Skeletal muscle satellite cell (primary cell): Measurements from ENCODE around the gene GRB14.
"Not testable (repeated sequence)": the region's sequence is repeated elsewhere in the genome, so short reads cannot be mapped to it uniquely, and the experiment has no call there.

Experiments used
- H3K27me3 ChIP-seq: 2 replicates; pipeline ENCODE4 v1.7.0; 2013; ENCODE audit warnings: low read length; ENCODE audit not compliant: control insufficient read depth, insufficient read depth
- H3K36me3 ChIP-seq: 2 replicates; pipeline ENCODE4 v1.7.0; 2013; ENCODE audit warnings: mild to moderate bottlenecking, control low read depth, low read length; ENCODE audit not compliant: insufficient read depth
- H3K4me1 ChIP-seq: 2 replicates; pipeline ENCODE4 v1.7.0; 2013; ENCODE audit warnings: low read length; ENCODE audit not compliant: control insufficient read depth, insufficient read depth
- H3K4me2 ChIP-seq: 2 replicates; pipeline ENCODE4 v1.7.0; 2013; ENCODE audit warnings: mild to moderate bottlenecking, low read length
- H3K4me3 ChIP-seq: 2 replicates; pipeline ENCODE4 v1.7.0; 2013; ENCODE audit warnings: low read length
- H3K9ac ChIP-seq: 2 replicates; pipeline ENCODE4 v1.7.0; 2013; ENCODE audit warnings: mild to moderate bottlenecking, low read depth, low read length, moderate library complexity
- H3K9me3 ChIP-seq: replicated peaks from 2 replicates; pipeline ENCODE4 v1.7.0; 2013; ENCODE audit warnings: mild to moderate bottlenecking, control low read depth, low read length

Gene GRB14

GRCh38 chr2:164478205-164478604 lies 143.1 kb downstream of the GRB14 start:
- H3K27me3 ChIP-seq, result no peaks in the 10 kb centered on the region
- H3K4me3 ChIP-seq, result no peak overlapping the region
- H3K36me3 ChIP-seq, result no peaks in the 10 kb centered on the region
- no peaks in the 10 kb centered on the region for H3K9me3 ChIP-seq
- no peaks in the 10 kb centered on the region for H3K4me1 ChIP-seq
- no peak overlapping the region for H3K9ac ChIP-seq
- no peak overlapping the region for H3K4me2 ChIP-seq

DNA sequence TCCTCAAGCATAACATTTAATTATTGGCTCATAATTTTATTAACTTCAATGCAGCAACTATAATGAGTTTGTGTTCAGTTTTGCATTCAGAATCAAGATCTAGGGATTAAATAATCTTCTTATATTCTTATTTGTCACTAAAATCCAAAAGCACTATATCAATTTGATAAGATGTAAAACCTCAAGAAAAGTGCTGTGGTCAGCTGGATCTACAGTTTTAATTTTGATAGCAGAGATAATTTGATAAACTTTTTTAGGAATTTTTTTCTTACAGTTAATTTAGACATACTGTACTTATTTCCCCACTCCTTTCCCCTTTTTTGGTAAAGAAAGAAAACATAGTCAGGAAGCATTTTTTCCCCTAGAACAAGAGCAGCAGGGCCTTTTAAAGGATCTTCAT lies 146.4 kb downstream of the GRB14 start:
- Histone ChIP-seq H3K4me1 (no peaks in the 10 kb centered on the region), H3K36me3 (no peaks in the 10 kb centered on the region)

DNA sequence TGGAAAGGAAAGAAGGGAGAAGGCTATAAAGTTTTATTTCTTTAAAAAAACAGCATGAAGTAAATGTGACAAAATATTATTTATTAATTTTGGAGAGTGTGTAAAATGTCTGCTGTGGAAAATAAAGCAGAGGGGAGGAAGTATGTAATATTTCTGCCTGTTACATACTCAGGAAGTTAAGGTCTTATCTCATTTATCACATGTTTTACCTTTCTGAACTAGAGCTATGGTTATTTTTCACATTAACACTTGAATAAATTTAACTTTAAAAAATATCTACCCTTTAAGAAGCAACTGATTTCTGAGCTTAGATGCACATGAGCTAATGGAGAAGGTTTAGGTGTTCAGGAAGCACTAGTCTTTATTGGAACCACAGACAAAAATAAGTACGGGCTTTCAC lies 148.3 kb downstream of the GRB14 start:
- Histone ChIP-seq H3K9me3 (no peaks in the 10 kb centered on the region), H3K9ac (no peak overlapping the region), H3K4me1 (no peaks in the 10 kb centered on the region), H3K4me3 (no peak overlapping the region), H3K4me2 (no peak overlapping the region), H3K27me3 (no peaks in the 10 kb centered on the region), H3K36me3 (no peaks in the 10 kb centered on the region)

More for the DNA sequence above, 146.4 kb downstream of the GRB14 start:
- Histone ChIP-seq H3K4me2 (no peak overlapping the region), H3K9ac (no peak overlapping the region), H3K27me3 (no peaks in the 10 kb centered on the region), H3K9me3 (no peaks in the 10 kb centered on the region), H3K4me3 (no peak overlapping the region)

DNA sequence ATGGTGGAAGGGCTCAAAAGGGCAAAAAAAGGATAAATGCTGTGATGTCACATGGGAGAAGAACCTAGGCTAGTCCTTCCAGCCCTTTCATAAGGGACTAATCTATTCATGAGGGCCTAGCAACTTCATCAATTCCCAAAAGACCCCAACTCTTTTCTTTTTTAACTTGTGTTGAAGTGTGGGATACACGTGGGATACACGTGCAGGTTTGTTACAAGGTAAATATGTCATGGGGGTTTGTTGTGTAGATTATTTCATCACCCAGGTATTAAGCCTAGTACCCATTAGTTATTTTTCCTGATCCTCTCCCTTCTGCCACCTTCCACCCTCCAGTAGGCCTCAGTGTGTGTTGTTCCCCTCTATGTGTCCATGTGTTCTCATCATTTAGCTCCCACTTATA lies 156.2 kb downstream of the GRB14 start:
- not testable (repeated sequence) for H3K36me3 ChIP-seq, H3K9ac ChIP-seq, H3K4me1 ChIP-seq, H3K4me2 ChIP-seq, H3K27me3 ChIP-seq, H3K4me3 ChIP-seq, H3K9me3 ChIP-seq

DNA sequence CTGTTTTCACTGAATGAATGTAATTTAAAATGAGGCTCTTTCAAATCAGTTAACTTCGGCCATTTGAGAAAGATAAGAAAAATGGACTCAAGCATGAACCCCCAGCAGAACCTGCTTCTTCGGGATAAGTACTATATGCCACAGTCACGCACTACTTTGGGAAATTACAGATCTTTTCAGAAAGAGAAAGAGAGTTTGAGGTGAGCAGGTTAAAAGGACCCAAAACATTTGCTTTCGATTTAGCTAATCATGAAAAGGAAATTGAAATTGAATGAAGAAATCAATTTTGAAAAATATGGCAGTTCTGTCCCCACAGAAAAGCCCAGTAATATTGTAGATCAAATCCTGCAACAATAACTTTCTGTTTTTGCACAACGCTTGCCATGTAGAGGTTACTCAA lies 156.9 kb downstream of the GRB14 start:
- H3K4me1 ChIP-seq, result no peaks in the 10 kb centered on the region
- no peaks in the 10 kb centered on the region for H3K9me3 ChIP-seq
- no peak overlapping the region for H3K9ac ChIP-seq
- H3K36me3 ChIP-seq, result no peaks in the 10 kb centered on the region
- no peaks in the 10 kb centered on the region for H3K27me3 ChIP-seq
- no peak overlapping the region for H3K4me2 ChIP-seq
- no peak overlapping the region for H3K4me3 ChIP-seq

- no peaks in the 10 kb centered on the region for H3K4me1 ChIP-seq
- H3K9ac ChIP-seq, result no peak overlapping the region
- no peaks in the 10 kb centered on the region for H3K27me3 ChIP-seq
- no peaks in the 10 kb centered on the region for H3K36me3 ChIP-seq
- no peaks in the 10 kb centered on the region for H3K9me3 ChIP-seq
- no peak overlapping the region for H3K4me2 ChIP-seq
- no peak overlapping the region for H3K4me3 ChIP-seq
These were observed 162.5 kb downstream of the GRB14 start for GRCh38 chr2:164458792-164459191.

DNA sequence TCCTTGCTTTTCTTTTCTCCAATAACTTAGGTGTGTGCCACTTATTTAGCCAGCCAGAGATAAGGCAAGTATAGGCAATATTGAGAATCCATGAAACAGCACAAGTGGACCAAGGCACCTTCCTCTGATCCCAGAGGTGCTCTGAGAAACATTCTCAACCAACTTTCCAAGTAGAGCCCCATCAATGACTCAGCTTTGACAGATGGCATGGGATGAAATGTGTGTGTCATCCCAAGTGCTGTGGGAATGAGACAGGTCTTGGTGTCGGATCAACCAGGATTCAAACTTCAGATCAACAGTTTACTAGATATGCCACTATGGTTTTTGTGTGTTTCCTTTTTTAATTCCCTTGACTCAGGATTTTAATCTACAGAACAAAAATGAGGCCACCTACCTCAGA lies 164.0 kb downstream of the GRB14 start:
- no peaks in the 10 kb centered on the region for H3K36me3 ChIP-seq

DNA sequence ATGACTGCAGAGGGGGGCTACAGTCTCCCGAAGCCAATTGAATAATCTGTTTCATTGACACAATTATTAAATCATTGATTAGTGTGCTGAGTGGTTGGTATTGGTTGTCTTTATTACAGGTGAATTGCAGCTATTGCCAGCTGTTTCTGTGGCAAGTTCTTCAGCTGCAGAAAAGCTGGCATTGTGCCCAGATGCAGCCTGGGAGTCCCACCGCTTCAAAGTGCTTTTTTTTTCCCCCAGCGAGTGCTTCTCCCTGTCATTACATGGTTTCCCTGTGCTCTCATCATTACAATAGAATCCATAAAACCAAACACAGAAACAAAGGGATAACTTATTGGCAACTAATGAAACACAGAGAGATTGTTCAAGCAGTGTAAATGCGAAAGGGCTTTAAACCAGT lies 164.7 kb downstream of the GRB14 start:
- H3K9me3 ChIP-seq, result no peaks in the 10 kb centered on the region
- no peaks in the 10 kb centered on the region for H3K27me3 ChIP-seq
- H3K9ac ChIP-seq, result no peak overlapping the region
- no peak overlapping the region for H3K4me2 ChIP-seq
- H3K36me3 ChIP-seq, result no peaks in the 10 kb centered on the region
- no peak overlapping the region for H3K4me3 ChIP-seq
- H3K4me1 ChIP-seq, result no peaks in the 10 kb centered on the region

More for the DNA sequence above, 164.0 kb downstream of the GRB14 start:
- Histone ChIP-seq H3K4me1 (no peaks in the 10 kb centered on the region), H3K4me3 (no peak overlapping the region), H3K9me3 (no peaks in the 10 kb centered on the region), H3K9ac (no peak overlapping the region), H3K27me3 (no peaks in the 10 kb centered on the region), H3K4me2 (no peak overlapping the region)

DNA sequence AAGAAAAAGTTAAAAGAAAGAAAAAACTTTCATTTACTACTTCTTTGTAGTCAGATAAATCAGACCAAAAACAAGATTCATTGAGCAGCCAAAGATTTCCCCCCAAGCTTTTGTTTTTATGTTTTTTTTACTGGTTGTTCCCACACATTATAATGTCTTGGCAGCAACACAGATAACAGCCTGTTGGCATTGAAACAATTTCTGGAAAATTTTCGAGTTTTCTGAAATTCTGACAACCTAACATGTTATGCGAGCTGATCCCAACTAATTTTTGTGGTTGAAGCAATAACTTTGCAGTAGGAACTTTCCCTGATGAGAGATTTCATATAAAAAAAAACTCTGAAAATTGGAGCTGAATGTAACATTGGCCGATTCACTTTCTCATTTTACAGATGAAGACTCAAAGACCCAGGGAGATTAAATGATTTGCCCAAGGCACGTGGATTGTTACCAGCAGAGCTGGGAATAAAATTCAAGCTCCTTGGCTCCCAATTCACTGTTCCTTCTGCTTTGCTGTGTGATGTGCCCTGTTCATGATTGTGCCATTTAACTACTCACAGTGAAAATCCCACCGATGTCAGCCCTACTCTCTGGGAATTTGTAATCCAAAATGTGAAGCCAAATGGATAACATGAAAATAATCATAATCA lies 167.5 kb downstream of the GRB14 start:
- no peaks in the 10 kb centered on the region for H3K4me1 ChIP-seq
- H3K36me3 ChIP-seq, result no peaks in the 10 kb centered on the region
- no peaks in the 10 kb centered on the region for H3K27me3 ChIP-seq
- no peak overlapping the region for H3K4me2 ChIP-seq
- H3K4me3 ChIP-seq, result no peak overlapping the region
- no peaks in the 10 kb centered on the region for H3K9me3 ChIP-seq
- H3K9ac ChIP-seq, result no peak overlapping the region

- H3K9ac ChIP-seq, result no peak overlapping the region
- H3K9me3 ChIP-seq, result no peaks in the 10 kb centered on the region
- no peak overlapping the region for H3K4me3 ChIP-seq
- H3K4me1 ChIP-seq, result no peaks in the 10 kb centered on the region
- no peaks in the 10 kb centered on the region for H3K36me3 ChIP-seq
- H3K4me2 ChIP-seq, result no peak overlapping the region
- H3K27me3 ChIP-seq, result no peaks in the 10 kb centered on the region
These were observed 171.0 kb downstream of the GRB14 start for GRCh38 chr2:164450278-164450677.

- H3K9ac ChIP-seq, result no peak overlapping the region
- H3K4me3 ChIP-seq, result no peak overlapping the region
- H3K4me2 ChIP-seq, result no peak overlapping the region
- H3K36me3 ChIP-seq, result no peaks in the 10 kb centered on the region
- H3K4me1 ChIP-seq, result no peaks in the 10 kb centered on the region
- no peaks in the 10 kb centered on the region for H3K27me3 ChIP-seq
- no peaks in the 10 kb centered on the region for H3K9me3 ChIP-seq
These were observed 171.6 kb downstream of the GRB14 start for GRCh38 chr2:164449706-164450105.

DNA sequence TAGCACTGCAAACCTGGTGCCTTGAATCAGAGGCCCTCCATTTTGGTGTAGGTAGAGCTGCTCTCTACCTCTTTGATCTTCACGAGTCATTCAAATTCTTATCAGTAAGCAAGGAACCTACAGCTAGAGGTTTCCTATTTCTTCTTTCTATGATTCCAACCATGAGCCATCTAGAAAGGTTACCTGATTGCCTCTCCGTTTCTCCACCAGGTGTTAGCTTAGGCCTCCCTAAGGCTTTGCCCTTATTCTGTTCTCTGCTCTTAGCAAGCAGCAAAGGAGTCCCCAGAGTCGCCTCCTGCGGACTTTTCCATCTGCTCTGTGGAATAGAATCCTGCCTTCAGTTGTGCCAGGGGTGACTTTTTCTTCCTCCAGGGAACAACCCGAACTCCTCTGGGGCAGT lies 173.6 kb downstream of the GRB14 start:
- Histone ChIP-seq H3K4me3 (no peak overlapping the region), H3K36me3 (no peaks in the 10 kb centered on the region), H3K4me2 (no peak overlapping the region), H3K9ac (no peak overlapping the region), H3K9me3 (no peaks in the 10 kb centered on the region), H3K4me1 (no peaks in the 10 kb centered on the region), H3K27me3 (no peaks in the 10 kb centered on the region)
